ENCODE measurements around the gene RIPOR3. TPM values are rescaled to one million over a fixed set of nuclear protein-coding genes. Genes with fewer than 3 reads are reported as not detected.
A peak's percentile ranks its signal among the peaks of the same experiment; 100 is the strongest.

Gene RIPOR3
- total RNA-seq, 1 donor from 2014 or later, result 0.31 TPM

- no peaks in the 10 kb centered on the region for H3K27me3 Mint-ChIP-seq
- H3K4me3 Mint-ChIP-seq (ENCODE audit: low read depth), result peak overlapping the region; percentile 94
- H3K9me3 Mint-ChIP-seq (ENCODE audit: low read depth), result no peaks in the 10 kb centered on the region
- H3K36me3 Mint-ChIP-seq (ENCODE audit: insufficient read depth), result peaks cover 3% of the 10 kb centered on the region
- no peak for TF ChIP-seq CTCF (IDR thresholded peaks at IDR 0.05; ENCODE audit: unreplicated experiment)
- H3K4me1 Mint-ChIP-seq (ENCODE audit: low read depth), result peaks cover 32% of the 10 kb centered on the region
- peak overlapping the region; percentile 93 for H3K27ac Mint-ChIP-seq
- DNase-seq (ENCODE audit: low spot score, unreplicated experiment), result no peak
Measured at GRCh38 chr20:50729901-50730764, 38.8 kb upstream of the RIPOR3 start.

GRCh38 chr20:50728981-50729874, 37.9 kb upstream of the RIPOR3 start:
- H3K36me3 Mint-ChIP-seq (ENCODE audit: insufficient read depth), result no peaks in the 10 kb centered on the region
- no peak for TF ChIP-seq CTCF (IDR thresholded peaks at IDR 0.05; ENCODE audit: unreplicated experiment)
- H3K9me3 Mint-ChIP-seq (ENCODE audit: low read depth), result no peaks in the 10 kb centered on the region
- H3K27ac Mint-ChIP-seq, result no peak overlapping the region
- DNase-seq (ENCODE audit: low spot score, unreplicated experiment), result no peak
- H3K4me1 Mint-ChIP-seq (ENCODE audit: low read depth), result peaks cover 27% of the 10 kb centered on the region
- H3K27me3 Mint-ChIP-seq, result no peaks in the 10 kb centered on the region
- H3K4me3 Mint-ChIP-seq (ENCODE audit: low read depth), result peak overlapping the region; percentile 94

GRCh38 chr20:50728486-50728980, 37.2 kb upstream of the RIPOR3 start:
- Mint-ChIP-seq H3K4me1 (ENCODE audit: low read depth) (peaks cover 21% of the 10 kb centered on the region), H3K9me3 (ENCODE audit: low read depth) (no peaks in the 10 kb centered on the region), H3K36me3 (ENCODE audit: insufficient read depth) (no peaks in the 10 kb centered on the region), H3K27me3 (no peaks in the 10 kb centered on the region), H3K27ac (no peak overlapping the region), H3K4me3 (ENCODE audit: low read depth) (no peak overlapping the region)
- DNase-seq (ENCODE audit: low spot score, unreplicated experiment), result no peak
- no peak for TF ChIP-seq CTCF (IDR thresholded peaks at IDR 0.05; ENCODE audit: unreplicated experiment)

GRCh38 chr20:50727792-50728485, 36.6 kb upstream of the RIPOR3 start:
- H3K4me3 Mint-ChIP-seq (ENCODE audit: low read depth), result no peak overlapping the region
- H3K36me3 Mint-ChIP-seq (ENCODE audit: insufficient read depth), result no peaks in the 10 kb centered on the region
- TF ChIP-seq CTCF (IDR thresholded peaks at IDR 0.05; ENCODE audit: unreplicated experiment), result no peak
- H3K9me3 Mint-ChIP-seq (ENCODE audit: low read depth), result no peaks in the 10 kb centered on the region
- no peaks in the 10 kb centered on the region for H3K27me3 Mint-ChIP-seq
- H3K4me1 Mint-ChIP-seq (ENCODE audit: low read depth), result peaks cover 17% of the 10 kb centered on the region
- no peak for DNase-seq (ENCODE audit: low spot score, unreplicated experiment)
- H3K27ac Mint-ChIP-seq, result no peak overlapping the region

All from progenitor cell of endocrine pancreas (in vitro differentiated cells).